GM21723 (cell line): Measurements from ENCODE around the gene DEPP1.
"Not testable (repeated sequence)": the region's sequence is repeated elsewhere in the genome, so short reads cannot be mapped to it uniquely, and the experiment has no call there.

Experiments used
- ATAC-seq: cut with Tn5 transposase; IDR thresholded peaks from one replicate; pipeline ENCODE4 v1.9.1; 2021; ENCODE audit warnings: mild to moderate bottlenecking, moderate library complexity; ENCODE audit not compliant: unreplicated experiment

The DEPP1 gene, protein sequence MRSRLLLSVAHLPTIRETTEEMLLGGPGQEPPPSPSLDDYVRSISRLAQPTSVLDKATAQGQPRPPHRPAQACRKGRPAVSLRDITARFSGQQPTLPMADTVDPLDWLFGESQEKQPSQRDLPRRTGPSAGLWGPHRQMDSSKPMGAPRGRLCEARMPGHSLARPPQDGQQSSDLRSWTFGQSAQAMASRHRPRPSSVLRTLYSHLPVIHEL

DNA sequence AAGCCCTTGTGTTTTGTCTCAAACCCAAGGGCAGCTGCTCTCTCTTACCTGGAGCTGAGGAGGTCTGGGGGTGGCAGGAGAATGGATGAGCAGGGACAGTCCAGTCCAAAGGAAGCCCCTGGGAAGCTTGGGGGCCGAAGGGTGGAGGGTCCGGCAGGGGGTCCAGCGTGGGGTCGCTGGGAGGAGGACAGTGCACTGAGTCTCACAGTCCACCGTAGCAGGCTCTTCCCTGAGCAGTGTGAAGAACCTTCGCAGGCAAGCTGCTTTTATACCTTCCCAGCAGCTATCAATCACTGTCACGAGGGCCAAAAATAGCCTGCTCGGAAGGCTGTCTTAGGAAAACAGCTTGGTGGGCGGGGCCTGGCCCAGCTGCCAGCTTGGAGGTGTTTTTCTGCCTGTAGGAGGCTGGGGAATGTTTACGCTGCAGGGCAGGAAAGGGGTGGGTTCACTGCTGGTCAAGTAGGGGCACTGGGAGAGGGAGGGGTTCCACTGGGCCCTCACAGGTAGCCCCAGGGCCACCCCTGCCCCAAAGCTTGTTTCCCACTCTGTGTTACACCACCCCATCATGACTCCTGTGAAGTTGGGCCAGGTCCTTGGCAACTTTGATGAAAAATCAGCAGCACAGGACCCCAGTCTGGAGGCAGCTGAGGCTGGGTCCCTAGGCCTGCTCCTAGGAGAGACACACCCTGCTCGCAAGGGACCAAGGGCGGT, at the start of gene DEPP1:
Gene DEPP1 (minus strand): TSS at position 240 of the 711 bp plus-strand sequence. CDS start 779 bp downstream, outside the sequence.
- peak; percentile 28 for ATAC-seq

DNA sequence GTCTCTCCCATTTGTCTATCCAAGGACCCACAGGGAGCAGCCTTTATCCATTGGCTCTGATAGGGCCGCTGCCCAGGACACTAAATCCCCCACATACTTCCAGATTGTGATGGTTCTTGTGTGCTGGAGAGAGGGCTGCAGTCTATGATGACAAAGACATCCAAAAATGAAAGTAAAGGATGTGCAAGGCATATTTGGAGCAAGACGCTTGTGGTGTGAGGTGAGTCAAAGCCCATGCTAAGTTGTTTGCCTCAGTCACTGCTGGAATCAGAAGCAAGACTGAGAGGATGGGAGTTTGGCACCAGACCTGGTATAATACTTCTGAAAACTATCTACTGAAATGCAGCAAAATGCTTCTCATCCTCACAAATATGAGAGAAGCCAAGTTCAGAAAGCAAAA, 44.8 kb upstream of the DEPP1 start:
- ATAC-seq = no peak

DNA sequence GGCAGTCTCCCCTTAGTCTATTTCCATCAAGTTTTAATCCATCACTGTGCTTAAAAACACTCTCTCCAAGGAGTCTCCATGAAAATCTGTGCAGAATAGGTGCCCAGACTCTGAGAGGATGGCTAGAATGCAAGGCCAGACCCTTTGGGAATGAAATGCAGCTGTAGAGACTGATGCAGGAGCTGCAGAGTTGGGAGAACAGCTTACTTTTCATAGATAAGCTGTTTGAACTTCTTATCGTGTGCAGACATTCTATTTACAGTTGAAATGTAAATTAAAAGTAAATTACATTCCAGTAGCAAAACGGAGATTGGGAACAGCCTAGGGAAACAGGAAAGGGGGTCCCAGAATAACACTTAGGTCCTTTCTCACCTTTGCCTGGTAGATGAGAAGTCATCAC, 37.0 kb upstream of the DEPP1 start:
- no peak for ATAC-seq

DNA sequence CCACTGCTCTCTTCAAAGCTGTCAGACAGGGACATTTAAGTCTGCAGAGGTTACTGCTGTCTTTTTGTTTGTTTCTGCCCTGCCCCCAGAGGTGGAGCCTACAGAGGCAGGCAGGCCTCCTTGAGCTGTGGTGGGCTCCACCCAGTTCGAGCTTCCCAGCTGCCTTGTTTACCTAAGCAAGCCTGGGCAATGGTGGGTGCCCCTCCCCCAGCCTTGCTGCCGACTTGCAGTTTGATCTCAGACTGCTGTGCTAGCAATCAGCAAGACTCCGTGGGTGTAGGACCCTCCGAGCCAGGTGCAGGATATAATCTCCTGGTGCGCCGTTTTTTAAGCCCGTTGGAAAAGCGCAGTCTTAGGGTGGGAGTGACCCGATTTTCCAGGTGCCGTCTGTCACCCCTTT, 35.9 kb upstream of the DEPP1 start:
- ATAC-seq = not testable (repeated sequence)

- ATAC-seq = peak; percentile 92
Observed at GRCh38 chr10:45008524-45009161, 30.0 kb upstream of the DEPP1 start.

DNA sequence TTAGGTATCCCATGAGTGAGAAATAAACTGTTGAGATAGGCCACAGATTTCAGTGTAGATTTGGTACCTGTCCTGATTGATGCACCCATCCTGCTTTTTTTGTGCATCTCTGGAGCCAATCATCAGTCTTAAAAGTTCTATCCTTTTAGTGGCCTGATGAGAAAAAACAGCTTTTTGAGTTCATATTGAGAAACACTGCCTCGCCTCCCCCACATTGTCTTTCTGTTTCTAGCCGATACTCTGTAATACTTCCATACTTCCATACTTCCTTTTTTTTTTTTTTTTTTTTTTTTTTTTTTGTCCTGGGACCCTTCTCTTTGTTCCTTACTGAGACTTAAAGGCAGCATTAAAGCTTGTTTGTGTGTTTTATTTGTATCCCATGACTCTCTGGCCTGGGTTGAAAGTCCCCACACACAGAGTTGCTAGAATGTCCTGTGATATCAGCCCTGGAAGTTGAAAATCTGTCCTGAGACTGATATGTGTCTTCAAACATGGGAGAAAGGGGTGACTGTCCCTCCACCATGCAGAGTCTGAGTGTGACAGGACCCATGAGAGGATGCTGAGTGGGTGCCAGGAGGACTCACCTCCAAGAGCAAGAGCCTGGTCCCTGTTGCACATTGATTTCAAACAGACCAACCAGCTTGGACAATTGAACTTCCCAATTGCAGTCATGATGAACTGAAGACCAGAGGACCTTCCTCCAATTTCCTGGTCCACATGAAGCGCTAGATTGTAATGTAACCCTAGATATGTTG, 27.8 kb upstream of the DEPP1 start:
- ATAC-seq = no peak

DNA sequence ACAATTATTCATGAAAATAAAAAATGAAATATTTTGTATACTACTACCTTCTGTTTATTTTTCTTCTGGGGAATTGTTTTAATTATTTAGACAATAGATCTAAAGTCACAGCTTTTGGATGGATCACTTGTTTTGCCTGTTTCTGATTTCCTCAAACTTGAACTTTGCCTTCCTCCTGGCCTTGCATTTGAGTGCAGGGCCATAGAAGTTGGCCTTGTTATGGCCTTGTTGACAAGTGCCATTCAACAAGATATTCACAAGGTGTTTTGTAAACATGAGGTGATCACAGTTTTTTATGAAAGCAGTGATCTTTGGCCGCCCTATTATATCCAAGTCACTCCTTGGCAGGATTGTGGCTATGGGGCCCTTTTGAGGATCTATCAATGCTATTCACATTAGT, 26.7 kb upstream of the DEPP1 start:
- no peak for ATAC-seq

DNA sequence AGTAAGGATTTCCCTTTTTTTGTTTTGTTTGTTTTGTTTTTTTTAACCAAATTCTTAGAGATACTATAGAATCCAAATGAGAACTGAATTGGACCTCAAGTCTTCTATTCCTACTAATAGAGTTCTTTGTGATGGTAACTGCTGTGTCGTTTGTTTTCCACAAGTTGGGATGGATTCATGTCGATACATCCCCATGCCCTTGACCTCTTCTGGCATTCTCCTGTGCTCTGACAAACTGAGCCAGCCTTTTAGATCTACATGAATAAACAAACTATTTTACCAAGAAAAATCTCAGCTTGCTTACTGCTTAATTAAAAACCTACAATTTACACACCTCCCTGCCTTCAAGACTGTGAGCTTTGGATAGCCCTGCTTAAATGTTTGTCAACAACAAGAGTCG, 26.1 kb upstream of the DEPP1 start:
- ATAC-seq = no peak

- ATAC-seq = no peak
Observed at GRCh38 chr10:45003432-45004000, 24.9 kb upstream of the DEPP1 start.

DNA sequence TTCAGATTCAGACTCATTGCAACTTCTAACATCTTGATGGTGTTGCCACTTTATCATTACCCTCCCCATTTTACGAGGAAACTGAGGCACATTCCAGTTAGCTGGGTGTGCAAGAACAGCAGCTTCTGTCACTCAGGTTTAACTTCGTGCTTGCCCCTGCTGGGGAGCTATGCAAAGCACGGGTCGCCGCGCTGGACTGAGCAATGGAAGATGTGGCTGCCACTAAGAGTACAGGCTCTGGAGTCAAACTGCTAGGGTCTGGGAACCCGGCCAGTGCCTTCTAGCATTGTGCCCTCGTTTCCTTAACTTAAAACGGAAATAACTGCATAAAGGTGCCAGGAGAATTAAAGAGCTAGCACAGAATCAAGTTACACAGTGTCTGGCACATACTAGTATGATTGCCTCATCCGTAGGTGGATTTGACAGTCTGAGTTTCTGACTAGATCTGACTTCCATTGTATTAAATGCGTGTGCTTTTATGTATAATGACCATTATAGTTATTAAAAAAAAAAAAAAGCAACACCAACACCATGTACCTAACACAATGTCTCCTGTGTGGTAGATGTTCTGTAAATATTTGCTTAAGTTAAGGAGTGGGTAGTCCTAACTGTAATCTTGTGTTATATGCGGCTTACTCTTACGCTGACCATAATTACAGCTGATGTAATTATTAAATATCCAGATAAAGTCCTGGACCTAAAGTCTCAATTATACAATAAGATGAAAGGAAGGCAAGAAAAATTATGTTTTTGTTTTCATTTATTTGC, 23.0 kb upstream of the DEPP1 start:
- ATAC-seq = peak; percentile 76

DNA sequence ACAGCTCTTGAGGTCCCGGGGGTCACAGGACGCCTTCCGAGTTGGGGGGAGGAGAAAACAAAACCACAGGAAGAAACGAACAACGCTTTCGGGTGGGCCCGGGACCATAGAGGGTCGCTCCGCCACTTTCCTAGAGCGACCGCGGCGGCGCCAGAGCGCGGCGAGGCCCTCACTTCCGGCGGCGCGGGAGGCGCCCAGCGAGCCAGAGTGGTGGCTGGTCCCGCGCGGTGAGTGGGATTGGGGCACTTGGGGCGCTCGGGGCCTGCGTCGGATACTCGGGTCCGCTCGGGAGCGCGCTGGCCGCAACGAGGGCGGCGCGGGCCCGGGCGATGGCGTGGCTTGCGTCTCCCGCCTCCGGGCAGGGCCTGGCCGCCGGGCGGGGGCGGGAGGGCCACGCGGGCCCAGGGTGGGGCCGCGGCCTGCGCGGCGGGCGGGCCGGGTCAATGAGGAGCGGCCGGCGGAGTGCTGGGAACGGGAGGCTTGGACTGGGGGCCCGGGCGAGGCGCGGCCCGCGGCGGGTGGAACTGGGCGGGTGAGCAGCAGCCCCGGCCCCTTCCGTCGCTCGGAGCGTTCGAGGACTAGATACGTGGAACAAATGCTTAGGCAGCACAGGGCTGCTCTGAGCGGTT, 22.3 kb upstream of the DEPP1 start, which contains the start of gene ZNF22:
Gene ZNF22 (plus strand): TSS at position 172 of the 629 bp plus-strand sequence. CDS start 2,446 bp downstream, outside the sequence.
- ATAC-seq = peak; percentile 86

GRCh38 chr10:45000138-45000751, 21.6 kb upstream of the DEPP1 start:
- no peak for ATAC-seq

DNA sequence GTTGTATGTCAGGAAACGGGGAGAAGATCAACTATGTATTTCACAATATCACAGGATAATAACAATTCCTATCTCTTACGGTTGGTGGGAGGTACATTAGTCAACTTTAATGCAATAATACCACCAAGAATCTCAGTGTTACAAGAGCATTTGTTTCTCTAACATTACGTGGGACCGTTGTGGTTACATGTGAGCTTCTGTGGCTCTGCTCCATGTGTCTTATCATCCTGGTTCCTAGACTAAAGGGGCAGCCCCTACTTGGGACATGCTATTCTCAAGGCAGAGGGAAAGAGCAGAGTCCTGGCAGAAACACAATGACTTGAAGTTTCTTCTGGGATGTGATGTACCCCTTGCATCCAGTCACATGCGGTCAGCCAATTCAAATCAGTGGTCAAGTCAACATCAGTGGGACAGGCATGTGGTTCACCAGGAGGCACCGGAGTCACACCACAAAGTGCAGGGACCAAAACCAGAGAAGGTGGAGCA, 19.6 kb upstream of the DEPP1 start:
- ATAC-seq = no peak

- ATAC-seq = no peak
Observed at GRCh38 chr10:44997105-44997748, 18.6 kb upstream of the DEPP1 start.

GRCh38 chr10:44995914-44996669, 17.5 kb upstream of the DEPP1 start:
- no peak for ATAC-seq

DNA sequence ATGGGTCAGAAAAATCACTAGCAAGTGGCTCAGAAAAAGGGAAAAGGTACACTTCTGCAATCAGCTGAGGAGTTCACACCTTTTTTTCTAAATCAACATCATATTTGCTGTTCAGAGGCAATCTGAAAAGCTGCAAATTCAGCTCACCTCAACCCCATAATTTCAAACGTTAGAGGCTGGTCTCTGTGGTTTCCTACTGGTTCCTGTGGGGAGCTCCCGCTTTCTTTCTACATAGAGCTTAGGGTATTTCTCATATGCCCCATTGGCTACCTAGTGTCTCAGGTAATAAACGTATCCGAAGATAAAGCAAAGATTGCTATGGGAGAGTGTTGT, 16.9 kb upstream of the DEPP1 start:
- no peak for ATAC-seq

DNA sequence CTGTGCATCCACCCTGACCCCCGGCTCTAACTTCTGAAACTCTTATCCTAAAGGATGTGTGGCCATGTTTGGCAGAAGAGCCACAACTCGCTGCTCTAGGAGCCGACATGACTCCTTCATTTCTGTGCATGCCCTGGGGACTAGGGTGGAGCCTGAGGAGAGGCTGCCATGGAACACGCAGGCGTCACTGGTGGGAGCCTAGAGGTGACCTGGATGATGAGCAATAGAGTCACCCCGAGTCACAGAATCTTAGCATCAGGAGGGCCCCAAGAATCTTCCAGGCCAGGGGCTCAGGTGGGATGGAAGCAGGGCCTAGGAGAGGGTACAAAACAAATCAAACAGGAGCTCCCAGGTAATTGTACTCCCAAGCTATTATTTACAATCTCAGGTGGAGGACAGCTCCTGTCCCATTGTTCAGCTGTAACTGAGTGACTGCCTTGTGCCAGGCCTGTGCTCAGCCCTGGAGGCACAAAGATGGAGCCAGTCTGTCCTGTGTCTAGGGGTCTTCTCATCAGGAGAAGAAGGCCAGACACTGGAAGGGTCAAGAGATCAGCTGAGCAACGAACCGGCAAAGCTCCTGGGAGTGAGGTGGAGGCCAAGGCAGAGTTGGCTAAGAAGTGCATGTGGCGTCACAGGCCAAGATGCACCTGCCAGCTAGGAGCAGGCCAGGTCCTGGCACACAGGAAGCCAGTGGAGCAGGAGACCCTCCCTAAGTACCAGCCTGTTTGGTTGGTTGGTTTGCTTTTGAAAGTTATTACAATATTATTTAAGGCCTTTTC, 16.3 kb upstream of the DEPP1 start:
- no peak for ATAC-seq
